Measurements from ENCODE around the gene MAP1S.

GRCh38 chr19:17719730-17720400, 585 bp downstream of the MAP1S start:
- no peak for TF ChIP-seq EP300 (IDR thresholded peaks at IDR 0.05)
- no peak for TF ChIP-seq POLR2A (IDR thresholded peaks at IDR 0.05)
